Measurements from ENCODE around the gene ZNF280B.
"Not testable (repeated sequence)": the region's sequence is repeated elsewhere in the genome, so short reads cannot be mapped to it uniquely, and the experiment has no call there.

Gene ZNF280B

DNA sequence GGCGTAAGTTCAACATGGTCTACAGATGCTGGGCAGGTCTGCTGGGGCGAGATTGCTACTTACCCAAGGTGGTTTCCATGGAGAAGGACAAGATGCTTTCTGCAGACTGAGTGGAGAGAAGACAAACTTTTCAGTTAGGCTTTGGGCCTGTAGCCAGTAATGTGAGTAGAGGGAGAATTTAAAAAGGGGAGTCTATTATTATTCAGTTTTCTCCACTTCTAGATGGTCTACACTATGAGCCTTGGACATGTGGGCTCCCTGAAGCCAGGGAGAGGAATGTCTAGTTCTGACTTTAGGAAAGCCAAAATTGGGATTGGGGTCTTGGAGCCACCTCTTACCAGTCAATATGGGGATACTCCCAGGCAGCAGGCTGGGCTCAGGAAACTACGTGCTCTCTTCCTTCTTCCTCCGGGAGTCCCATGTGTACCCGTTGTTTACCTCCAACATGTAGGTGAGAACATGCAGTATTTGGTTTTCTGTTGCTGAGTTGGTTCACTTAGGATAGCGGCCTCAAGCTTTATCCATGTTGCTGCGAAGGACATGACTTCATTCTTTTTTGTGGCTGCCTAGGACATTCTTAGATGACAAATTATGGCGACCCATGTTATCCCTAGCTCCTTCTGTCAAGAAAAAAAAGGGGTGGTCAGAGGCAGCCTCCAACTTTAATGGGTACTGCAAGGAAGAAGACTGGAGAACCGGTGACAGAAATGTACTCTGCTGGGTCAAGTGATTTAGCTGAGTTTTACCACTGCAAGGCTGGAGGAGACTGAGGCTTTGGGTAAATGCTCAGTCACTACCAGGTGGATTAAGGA is 26.3 kb upstream of the ZNF280B start:
- DNase-seq, result no peak

GRCh38 chr22:22533863-22534262 is 25.3 kb upstream of the ZNF280B start:
- no peak for DNase-seq

GRCh38 chr22:22533417-22533816 is 24.9 kb upstream of the ZNF280B start:
- no peak for DNase-seq

DNA sequence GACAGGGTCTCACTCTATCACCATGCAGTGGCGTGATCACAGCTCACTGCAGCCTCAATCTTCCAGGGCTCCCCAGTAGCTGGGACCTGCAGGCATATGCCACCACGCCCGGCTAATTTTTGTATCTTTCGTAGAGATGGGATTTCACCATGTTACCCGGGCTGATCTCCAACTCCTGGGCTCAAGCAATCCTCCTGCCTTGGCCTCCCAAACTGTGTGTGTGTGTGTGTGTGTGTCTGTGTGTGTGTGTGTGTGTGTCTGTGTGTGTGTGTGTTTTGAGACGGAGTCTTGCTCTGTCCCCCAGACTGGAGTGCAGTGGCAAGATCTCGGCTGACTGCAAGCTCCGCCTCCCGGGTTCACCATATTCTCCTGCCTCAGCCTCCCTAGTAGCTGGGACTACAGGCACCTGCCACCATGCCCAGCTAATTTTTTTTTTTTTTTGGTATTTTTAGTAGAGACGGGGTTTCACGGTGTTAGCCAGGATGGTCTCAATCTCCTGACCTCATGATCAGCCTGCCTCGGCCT is 24.1 kb upstream of the ZNF280B start:
- DNase-seq, result not testable (repeated sequence)

DNA sequence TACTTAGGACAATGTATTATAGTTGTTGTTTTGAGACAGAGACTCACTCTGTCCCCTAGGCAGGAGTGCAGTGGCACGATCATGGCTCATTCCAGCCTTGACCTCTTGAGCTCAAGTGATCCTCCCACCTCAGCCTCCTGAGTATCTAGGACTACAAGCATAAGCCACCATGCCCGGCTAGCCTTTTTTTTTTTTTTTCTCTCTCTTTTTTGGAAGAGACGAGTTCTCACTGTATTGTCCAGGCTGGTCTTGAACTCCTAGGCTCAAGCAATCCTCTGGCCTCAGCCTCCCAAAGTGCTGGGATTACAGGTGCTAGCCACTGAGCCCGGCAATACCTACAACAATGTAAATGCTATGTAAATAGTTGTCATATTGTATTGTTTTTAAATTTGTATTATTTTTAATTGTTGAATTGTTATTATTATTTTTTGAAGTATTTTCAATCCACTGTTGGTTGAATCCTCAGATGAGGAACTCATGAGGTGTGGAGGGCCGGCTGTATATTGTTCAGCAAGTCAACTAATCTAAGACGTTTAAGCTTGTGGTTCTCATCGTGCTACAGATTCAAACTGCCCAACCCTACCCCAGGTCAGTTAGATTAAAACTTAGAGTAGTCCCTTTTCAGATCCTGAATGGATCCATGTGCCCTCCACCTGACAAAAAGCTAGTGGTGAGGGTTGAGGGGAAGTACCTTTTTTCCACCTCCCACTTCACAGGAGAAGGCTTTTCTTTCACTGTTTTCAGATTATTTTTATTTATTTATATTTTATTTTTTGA is 23.4 kb upstream of the ZNF280B start:
- no peak for DNase-seq

DNA sequence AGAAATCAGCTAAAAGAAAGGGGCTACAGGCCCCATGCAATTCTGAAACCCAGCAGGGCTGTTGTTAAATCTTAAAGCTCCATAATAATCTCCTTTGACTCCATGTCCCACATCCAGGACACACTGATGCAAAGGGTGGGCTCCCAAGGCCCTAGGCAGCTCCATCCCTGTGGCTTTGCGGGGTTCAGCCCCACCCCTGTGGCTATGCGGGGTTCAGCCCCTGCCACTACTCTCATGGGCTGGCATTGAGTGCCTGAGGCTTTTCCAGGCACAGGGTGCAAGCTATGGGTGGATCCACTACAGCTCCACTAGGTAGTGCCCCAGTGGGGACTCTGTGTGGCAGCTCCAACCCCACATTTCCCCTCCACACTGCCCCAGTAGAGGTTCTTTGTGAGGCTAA is 20.2 kb upstream of the ZNF280B start:
- no peak for DNase-seq

DNA sequence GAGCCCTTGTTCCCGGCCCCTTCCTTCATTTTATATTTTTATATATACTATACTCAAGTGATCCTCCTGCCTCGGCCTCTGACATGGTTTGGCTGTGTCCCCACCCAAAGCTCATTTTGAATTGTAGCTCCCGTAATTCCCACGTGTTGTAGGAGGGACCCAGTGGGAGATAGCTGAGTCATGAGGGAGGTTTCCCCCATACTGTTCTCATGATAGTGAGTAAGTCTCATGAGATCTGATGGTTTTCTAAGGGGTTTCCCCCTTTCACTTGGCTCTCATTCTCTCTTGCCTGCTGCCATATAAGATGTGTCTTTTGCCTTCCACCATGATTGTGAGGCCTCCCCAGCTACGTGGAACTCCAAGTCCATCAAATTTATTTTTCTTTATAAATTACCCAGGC is 18.8 kb upstream of the ZNF280B start:
- DNase-seq, result no peak

DNA sequence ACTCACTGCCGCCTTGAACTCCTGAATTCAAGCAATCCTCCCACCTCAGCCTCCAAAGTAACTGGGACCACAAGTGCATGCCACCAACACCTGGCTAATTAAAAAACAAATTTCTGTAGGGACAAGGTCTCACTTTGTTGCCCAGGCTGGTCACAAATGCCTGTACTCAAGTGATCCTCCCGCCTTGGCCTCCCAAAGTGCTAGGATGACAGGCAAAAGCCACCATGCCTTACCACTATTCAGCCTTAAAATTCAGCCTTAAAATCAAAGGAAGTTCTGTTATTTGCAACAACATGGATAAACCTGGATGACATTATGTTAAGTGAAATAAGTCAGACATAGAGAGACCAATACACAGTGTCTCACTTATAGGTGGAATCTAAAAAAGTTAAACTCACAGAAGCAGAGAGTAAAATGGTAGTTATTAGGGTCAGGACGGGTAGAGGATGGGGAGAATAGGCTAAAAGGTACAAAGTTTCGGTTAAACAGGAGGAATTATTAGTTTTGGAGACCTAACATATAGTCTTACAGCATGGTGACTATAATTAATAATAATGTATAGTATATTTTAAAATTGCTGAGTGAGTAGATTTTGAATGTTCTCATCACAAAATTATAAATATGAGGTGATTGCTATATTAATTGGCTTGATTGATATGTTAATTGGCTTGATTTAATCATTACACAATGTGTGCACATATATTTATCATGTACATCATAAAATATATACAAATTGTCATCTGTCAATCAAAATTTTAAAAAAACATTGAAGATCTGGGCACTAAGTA is 17.8 kb upstream of the ZNF280B start:
- no peak for DNase-seq

DNA sequence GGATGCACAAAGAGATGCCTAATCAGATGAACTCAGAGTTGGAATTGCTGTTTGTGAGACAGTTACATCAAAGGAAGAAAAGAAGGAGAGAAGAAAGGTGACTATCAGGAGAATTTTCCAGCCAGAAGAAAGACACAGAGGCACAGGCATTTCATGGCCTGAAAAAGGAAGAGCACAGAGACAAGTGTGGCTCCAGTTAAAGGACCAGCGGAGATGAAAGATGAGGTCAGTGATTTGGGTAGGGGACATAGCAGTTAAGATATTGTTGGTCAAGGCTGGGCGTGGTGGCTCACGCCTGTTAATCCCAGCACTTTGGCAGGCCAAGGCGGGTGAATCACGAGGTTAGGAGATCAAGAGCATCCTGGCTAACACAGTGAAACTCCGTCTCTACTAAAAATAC is 15.0 kb upstream of the ZNF280B start:
- DNase-seq, result no peak

- no peak for DNase-seq
These were observed 13.1 kb upstream of the ZNF280B start for GRCh38 chr22:22521631-22522030.

DNA sequence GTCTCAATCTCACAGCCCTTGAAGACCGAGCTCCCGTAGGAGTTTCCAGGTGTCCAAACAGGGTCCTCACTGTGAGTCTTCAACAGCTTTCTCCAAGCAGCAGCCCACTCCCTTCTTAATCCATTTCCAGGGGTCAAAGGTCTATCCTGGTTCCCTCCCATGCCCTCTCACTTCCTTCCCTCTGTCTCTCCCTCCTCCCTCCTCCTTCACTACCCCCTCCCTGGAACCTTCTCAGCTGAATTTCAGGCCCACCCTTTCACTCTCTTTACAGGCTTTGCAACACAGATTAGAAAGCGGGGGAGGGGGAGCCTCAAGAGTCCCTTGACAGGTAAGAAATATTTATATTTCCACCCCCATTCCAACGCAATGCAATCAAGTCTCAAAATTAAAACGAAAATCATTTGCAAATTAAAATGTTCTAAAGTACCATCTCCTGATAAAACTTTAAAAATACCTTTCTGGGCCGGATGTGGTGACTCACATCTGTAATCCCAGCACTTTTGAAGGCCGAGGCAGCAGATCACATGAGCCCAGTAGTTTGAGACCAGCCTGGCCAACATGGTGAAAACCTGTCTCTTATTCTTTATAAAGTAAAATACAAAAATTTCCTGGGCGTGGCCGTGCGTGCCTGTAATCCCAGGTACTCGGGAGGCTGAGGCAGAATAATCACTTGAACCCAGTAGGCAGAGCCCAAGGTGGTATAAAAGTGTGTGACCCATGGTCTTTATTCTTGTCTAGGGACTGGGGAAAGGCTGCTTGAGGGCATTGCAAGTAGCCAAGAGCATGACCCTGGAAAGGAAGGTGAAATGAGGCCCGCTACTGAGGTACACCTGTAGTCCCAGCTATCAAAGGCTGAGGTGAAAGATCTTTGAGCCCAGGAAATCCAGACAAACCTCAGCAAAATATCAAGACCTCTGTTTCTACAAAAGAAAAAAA is 12.4 kb upstream of the ZNF280B start:
- no peak for DNase-seq

GRCh38 chr22:22520020-22520656 is 11.6 kb upstream of the ZNF280B start, which contains the start of gene ZNF280A:
TSS of gene ZNF280A (minus strand) at chr22:22520270. CDS start at chr22:22515630, 4,640 bp downstream.
- DNase-seq, result no peak

DNA sequence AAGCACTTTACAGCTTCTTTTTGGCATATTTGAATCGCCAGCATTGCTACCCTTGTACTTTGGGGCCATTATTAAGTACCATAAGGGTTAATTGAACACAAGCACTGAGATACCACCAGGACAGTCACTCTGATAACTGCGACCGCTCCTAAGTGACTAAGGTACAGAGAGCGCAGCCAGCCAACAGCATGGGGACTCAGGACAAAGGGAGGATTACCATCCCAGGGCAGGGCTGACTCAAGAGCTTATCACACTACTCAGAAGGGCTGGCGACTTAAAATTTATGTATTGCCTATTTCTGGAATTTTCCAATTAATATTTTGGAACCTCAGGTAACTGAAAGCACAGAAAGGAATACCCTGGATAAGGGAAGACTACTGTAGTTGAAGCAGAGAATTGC is 11.0 kb upstream of the ZNF280B start:
- DNase-seq, result no peak

- no peak for DNase-seq
These were observed 8.4 kb upstream of the ZNF280B start for GRCh38 chr22:22516992-22517391.

- DNase-seq, result no peak
These were observed 7.3 kb upstream of the ZNF280B start for GRCh38 chr22:22515890-22516289.

DNA sequence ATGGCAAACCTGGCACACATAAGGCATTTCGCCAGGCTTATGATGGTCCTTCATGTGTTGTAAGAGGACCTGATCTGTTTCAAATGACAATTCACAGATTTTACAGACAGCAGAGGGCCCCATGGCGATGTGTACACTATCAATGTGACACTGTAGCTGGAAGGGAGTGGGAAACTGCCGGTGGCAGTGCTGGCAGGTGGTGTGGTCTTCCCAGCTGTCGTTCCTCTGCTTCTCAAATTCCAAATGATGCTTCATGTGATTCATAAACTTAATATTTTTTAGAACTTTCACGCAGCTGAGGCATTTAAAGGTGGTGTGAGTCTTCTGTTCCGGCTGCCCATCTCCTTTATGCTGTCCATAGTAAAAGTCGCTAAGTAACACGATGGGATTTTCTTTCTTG is 5.9 kb upstream of the ZNF280B start:
- not testable (repeated sequence) for DNase-seq

- DNase-seq, result no peak
These were observed 5.1 kb upstream of the ZNF280B start for GRCh38 chr22:22513619-22514018.

- no peak for DNase-seq
These were observed 4.4 kb upstream of the ZNF280B start for GRCh38 chr22:22512951-22513350.

- not testable (repeated sequence) for DNase-seq
These were observed 2.3 kb upstream of the ZNF280B start for GRCh38 chr22:22510833-22511232.

GRCh38 chr22:22509912-22510311 is 1.4 kb upstream of the ZNF280B start:
- not testable (repeated sequence) for DNase-seq

GRCh38 chr22:22507743-22508273 is 734 bp downstream of the ZNF280B start:
- DNase-seq, result no peak

Data from RPMI8226 (cell line).